Cardiac muscle cell (in vitro differentiated cells and primary cell): ENCODE data around the gene ABTB1. TPM values are rescaled to one million over a fixed set of nuclear protein-coding genes. Genes with fewer than 3 reads are reported as not detected.

Experiments
- DNase-seq, 2 donors: peaks; one replicate each; pipeline versions ENCODE4 v3.0.0 to v3.0.0-alpha.2; 2010 to 2017; ENCODE audit warnings: low read depth in 1 of 2, low spot score in 1 of 2
- H3K27ac ChIP-seq: fragments of 200-600 bp; sonication (generic); 2 replicates; pipeline ENCODE4 v1.5.1; 2016
- H3K27me3 ChIP-seq: fragments of 200-600 bp; sonication (generic); 2 replicates; pipeline ENCODE4 v1.6.0; 2016; ENCODE audit warnings: control low read depth
- H3K36me3 ChIP-seq: fragments of 200-600 bp; sonication (generic); 2 replicates; pipeline ENCODE4 v1.5.1; 2016; ENCODE audit warnings: control low read depth
- H3K4me1 ChIP-seq: fragments of 200-600 bp; sonication (generic); 2 replicates; pipeline ENCODE4 v1.8.1; 2017; ENCODE audit warnings: low read depth, mild to moderate bottlenecking, mixed run types
- H3K4me3 ChIP-seq: fragments of 200-600 bp; sonication (generic); 2 replicates; pipeline ENCODE4 v1.5.1; 2016; ENCODE audit warnings: mild to moderate bottlenecking
- H3K9me3 ChIP-seq: fragments of 200-600 bp; sonication (generic); 2 replicates; pipeline ENCODE4 v1.5.1; 2017; ENCODE audit warnings: low read depth, mild to moderate bottlenecking, control low read depth
- CTCF ChIP-seq: IDR thresholded peaks from 2 replicates; pipeline ENCODE4 v1.5.1; 2012; ENCODE audit warnings: low read depth, mild to moderate bottlenecking, low read length
- polyA plus RNA-seq: library from polyadenylated mRNA; unstranded; fragments of >200 nt; fragmentation: Nextera tagmentation; extraction: Ambion mirVana; gene quantifications from 2 replicates; pipeline ENCODE4 v1.2.1, GENCODE V29; 2016
- total RNA-seq: library from RNA; depleted of rRNA; stranded (reverse); fragments of >200 nt; gene quantifications from 2 replicates; pipeline ENCODE4 v1.2.3, GENCODE V29; 2016

The ABTB1 gene
- total and polyA plus RNA-seq, 2 experiments from 2014 or later: 8.0 to 17.1 TPM

- Histone ChIP-seq H3K9me3 (no peaks in the 10 kb centered on the region), H3K27me3 (no peaks in the 10 kb centered on the region), H3K4me3 (no peak overlapping the region), H3K27ac (no peak overlapping the region), H3K4me1 (peaks cover 11% of the 10 kb centered on the region), H3K36me3 (no peaks in the 10 kb centered on the region)
- no peak for TF ChIP-seq CTCF
- no peak for DNase-seq
Observed at GRCh38 chr3:127711896-127712295, 39.1 kb downstream of the ABTB1 start.

- no peak overlapping the region for H3K27ac ChIP-seq
- no peak overlapping the region for H3K4me3 ChIP-seq
- H3K4me1 ChIP-seq: peaks cover 7% of the 10 kb centered on the region
- no peaks in the 10 kb centered on the region for H3K9me3 ChIP-seq
- H3K36me3 ChIP-seq: no peaks in the 10 kb centered on the region
- no peak for DNase-seq
- no peaks in the 10 kb centered on the region for H3K27me3 ChIP-seq
- TF ChIP-seq CTCF: no peak
Observed at GRCh38 chr3:127712461-127712860, 39.7 kb downstream of the ABTB1 start.

GRCh38 chr3:127712881-127713771, 40.4 kb downstream of the ABTB1 start:
- no peak overlapping the region for H3K4me3 ChIP-seq
- H3K4me1 ChIP-seq: peaks cover 6% of the 10 kb centered on the region
- TF ChIP-seq CTCF: no peak
- H3K36me3 ChIP-seq: no peaks in the 10 kb centered on the region
- DNase-seq: no peak
- H3K27ac ChIP-seq: no peak overlapping the region
- H3K9me3 ChIP-seq: no peaks in the 10 kb centered on the region
- no peaks in the 10 kb centered on the region for H3K27me3 ChIP-seq

- no peak overlapping the region for H3K4me3 ChIP-seq
- DNase-seq: peak in 1 of 2 donors; percentile 25
- H3K27ac ChIP-seq: no peak overlapping the region
- H3K36me3 ChIP-seq: no peaks in the 10 kb centered on the region
- no peaks in the 10 kb centered on the region for H3K9me3 ChIP-seq
- H3K27me3 ChIP-seq: no peaks in the 10 kb centered on the region
- no peak for TF ChIP-seq CTCF
- peaks cover 7% of the 10 kb centered on the region for H3K4me1 ChIP-seq
Observed at GRCh38 chr3:127714125-127714571, 41.4 kb downstream of the ABTB1 start.

- H3K4me3 ChIP-seq: no peak overlapping the region
- no peaks in the 10 kb centered on the region for H3K27me3 ChIP-seq
- no peak for TF ChIP-seq CTCF
- H3K9me3 ChIP-seq: no peaks in the 10 kb centered on the region
- no peak for DNase-seq
- H3K27ac ChIP-seq: no peak overlapping the region
- H3K4me1 ChIP-seq: peaks cover 7% of the 10 kb centered on the region
- no peaks in the 10 kb centered on the region for H3K36me3 ChIP-seq
Observed at GRCh38 chr3:127714866-127715265, 42.1 kb downstream of the ABTB1 start.
